D341Med (cell line): Measurements from ENCODE around the gene NEK1.

ENCODE experiments used
- DNase-seq: peaks from one replicate; pipeline ENCODE4 v3.0.0; 2012; ENCODE audit warnings: low spot score

The NEK1 gene, protein sequence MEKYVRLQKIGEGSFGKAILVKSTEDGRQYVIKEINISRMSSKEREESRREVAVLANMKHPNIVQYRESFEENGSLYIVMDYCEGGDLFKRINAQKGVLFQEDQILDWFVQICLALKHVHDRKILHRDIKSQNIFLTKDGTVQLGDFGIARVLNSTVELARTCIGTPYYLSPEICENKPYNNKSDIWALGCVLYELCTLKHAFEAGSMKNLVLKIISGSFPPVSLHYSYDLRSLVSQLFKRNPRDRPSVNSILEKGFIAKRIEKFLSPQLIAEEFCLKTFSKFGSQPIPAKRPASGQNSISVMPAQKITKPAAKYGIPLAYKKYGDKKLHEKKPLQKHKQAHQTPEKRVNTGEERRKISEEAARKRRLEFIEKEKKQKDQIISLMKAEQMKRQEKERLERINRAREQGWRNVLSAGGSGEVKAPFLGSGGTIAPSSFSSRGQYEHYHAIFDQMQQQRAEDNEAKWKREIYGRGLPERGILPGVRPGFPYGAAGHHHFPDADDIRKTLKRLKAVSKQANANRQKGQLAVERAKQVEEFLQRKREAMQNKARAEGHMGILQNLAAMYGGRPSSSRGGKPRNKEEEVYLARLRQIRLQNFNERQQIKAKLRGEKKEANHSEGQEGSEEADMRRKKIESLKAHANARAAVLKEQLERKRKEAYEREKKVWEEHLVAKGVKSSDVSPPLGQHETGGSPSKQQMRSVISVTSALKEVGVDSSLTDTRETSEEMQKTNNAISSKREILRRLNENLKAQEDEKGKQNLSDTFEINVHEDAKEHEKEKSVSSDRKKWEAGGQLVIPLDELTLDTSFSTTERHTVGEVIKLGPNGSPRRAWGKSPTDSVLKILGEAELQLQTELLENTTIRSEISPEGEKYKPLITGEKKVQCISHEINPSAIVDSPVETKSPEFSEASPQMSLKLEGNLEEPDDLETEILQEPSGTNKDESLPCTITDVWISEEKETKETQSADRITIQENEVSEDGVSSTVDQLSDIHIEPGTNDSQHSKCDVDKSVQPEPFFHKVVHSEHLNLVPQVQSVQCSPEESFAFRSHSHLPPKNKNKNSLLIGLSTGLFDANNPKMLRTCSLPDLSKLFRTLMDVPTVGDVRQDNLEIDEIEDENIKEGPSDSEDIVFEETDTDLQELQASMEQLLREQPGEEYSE (N-terminal part only)

GRCh38 chr4:169611991-169612870, at the start of gene NEK1:
TSS of gene NEK1 (minus strand) at chr4:169612583. CDS start at chr4:169602630, 9,953 bp downstream.
- peak; percentile 95 for DNase-seq

DNA sequence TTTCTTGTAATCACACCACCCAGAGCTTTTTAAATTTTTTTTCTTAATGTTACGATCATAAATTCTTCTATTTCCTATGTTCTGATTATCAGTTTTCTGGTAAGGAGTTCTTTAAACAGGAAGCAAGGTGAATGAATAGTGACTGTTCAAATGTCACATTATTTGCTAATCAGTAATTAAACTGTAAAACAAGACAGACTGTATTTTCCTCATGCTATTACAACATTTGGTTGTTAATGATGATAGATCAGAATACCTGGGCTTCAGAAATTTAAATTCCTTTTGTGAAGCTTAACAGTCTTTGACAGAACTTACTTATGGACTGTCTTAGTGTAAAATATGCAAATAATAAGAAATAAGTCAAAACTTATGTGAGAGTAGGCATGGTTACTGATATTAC, 49.4 kb upstream of the NEK1 start:
- no peak for DNase-seq

- DNase-seq = no peak
These were observed 48.5 kb upstream of the NEK1 start for GRCh38 chr4:169660929-169661328.

- DNase-seq = peak; percentile 81
These were observed 47.6 kb upstream of the NEK1 start for GRCh38 chr4:169659716-169660670.

DNA sequence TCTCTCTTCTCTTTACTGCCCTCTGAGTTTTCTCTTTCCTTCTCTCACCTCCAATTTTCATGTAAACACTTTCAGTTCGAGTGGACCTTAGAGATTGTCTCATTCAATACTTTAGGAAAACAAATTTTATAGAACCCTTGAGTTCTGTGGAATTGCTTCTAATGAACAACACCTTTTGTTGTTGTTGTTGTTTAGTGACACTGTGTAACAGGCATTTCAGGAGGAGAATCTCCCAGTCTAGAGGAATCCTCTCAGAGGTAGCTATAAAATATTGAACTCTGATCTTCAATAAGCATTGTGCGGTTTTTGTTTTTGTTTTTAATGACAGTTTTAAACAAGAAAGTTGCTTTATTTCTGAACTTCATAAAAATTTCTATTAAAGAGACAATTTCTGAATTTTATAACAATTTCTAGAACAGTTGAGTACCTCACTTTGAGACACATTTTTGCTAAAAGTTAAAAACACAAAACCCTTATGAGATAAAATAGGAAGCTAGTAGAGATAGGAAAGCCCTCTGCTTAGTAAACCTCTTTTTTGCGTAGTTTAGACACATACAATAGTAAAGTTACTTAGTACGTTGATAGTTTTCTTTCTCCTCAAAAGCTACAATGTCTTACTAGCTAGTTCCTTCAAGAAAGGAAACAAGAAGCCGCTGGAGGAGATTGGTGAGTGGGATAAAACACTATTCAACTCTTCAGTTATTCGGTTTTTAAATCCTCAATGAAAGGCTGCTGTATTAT, 46.8 kb upstream of the NEK1 start:
- DNase-seq = no peak

- no peak for DNase-seq
These were observed 45.8 kb upstream of the NEK1 start for GRCh38 chr4:169658196-169658595.

GRCh38 chr4:169657470-169658107, 45.2 kb upstream of the NEK1 start:
- DNase-seq = no peak

DNA sequence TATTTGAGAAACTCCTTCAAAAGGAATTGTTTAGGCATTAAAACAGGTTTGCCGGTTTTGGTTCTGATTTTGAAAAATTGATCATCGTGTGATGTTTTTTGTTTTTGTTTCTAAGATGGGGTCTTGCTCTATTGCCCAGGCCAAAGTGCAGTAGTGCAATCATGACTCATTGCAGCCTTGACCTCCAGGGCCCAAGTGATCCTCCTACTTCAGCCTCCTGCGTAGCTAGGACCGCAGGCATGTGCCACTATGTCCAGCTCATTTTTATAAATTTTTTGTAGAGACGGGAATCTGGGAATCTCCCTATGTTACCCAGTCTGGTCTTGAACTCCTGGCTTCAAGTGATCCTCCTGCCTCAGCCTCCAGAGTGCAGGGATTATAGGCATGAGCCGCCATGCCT, 43.0 kb upstream of the NEK1 start:
- no peak for DNase-seq

- no peak for DNase-seq
These were observed 40.2 kb upstream of the NEK1 start for GRCh38 chr4:169652535-169652934.

DNA sequence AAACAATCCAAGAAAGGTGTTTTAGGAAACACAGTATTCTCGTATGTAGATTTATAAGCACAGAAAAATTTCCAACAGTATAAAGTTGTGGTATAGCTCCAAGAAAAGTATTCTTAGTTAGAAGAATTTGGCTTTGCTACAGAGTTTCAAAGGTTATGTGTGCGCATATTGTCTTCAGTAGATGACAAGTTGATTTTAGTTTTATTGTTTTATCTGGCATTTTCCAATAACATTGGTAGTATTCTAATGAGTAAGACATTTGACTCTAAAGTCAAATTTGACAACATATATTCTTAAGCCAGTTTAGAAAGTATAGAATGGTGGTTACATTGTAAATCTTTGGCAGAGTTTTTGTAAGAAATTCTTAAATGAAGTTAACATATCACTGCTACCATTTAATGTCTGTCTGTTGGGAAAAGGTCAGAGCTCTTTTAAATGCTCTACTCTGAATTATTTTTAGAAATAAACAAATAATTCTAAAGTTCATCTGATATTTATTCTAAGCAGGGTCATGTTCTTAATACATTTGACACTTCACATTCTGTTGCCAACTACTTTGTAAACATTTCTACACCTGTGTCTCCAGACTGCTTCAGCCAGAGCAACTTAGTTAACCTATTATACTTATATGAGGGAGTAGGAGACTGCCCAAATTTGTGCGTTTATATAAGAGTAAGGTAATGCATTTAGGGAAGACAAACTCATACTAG, 38.0 kb upstream of the NEK1 start:
- DNase-seq = no peak

GRCh38 chr4:169649545-169650226, 37.3 kb upstream of the NEK1 start:
- DNase-seq = no peak

GRCh38 chr4:169645627-169646026, 33.2 kb upstream of the NEK1 start:
- DNase-seq = no peak

- DNase-seq = no peak
These were observed 32.4 kb upstream of the NEK1 start for GRCh38 chr4:169644802-169645201.

GRCh38 chr4:169640261-169640870, 28.0 kb upstream of the NEK1 start:
- no peak for DNase-seq

- DNase-seq = no peak
These were observed 22.6 kb upstream of the NEK1 start for GRCh38 chr4:169634975-169635374.

DNA sequence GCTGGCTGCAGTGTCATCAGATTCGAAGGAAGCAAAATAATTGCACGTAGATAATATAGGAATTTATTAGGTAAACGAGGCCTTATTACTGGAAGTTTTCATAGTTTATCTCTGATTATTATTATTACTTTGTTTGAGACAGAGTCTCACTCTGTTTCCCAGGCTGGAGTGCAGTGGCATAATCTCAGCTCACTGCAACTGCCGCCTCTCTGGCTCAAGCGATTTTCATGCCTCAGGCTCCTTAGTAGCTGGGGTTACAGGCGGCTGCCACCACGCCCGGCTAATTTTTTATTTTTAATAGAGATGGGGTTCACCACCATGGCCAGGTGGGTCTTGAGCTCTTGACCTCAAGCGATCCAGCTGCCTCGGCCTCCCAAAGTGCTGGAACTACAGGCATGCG, 20.5 kb upstream of the NEK1 start:
- no peak for DNase-seq

DNA sequence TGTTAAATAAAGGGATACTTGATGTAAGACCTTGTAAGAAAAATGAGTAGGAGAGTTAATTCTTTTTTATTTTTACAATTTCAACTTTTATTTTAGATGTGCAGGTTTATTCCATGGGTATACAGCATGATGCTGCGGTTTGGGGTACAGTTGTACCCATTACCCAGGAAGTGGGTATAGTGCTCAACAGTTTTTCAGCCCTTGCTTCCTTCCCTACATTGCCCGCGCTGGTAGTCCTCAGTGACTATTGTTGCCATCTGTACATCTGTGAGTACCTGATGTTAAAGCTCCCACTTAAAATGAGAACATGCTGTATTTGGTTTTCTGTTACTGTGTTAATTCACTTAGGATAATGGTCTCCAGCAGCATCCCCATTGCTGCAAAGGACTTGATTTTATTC, 17.7 kb upstream of the NEK1 start:
- no peak for DNase-seq
